ENCODE data around the gene CCDC9B. TPM values are rescaled to one million over a fixed set of nuclear protein-coding genes. Genes with fewer than 3 reads are reported as not detected.

CCDC9B gene
- total RNA-seq, 1 donor from 2014 or later: 6.5 TPM

DNA sequence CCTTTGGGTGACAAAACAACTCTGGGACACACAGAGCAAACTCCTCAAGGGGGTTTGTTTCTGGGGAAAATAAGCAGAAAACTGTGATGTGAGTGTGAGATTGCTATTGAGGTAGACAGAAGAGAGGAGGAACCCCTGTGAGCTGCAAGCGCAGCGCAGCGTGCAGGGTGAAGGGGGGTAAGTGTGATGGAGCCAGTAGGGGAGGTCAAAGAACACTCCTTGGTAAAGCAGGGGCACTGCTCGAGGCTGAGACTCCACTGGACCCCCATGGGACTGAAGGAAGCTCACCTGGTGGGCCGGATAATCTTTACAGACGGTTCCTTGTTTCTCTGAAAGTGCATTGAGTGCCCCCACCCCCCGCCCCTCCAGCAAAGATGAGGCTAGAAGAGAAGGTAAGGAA, 9.7 kb downstream of the CCDC9B start:
- no peak for DNase-seq (ENCODE audit: low read depth in 2 of 2)

DNA sequence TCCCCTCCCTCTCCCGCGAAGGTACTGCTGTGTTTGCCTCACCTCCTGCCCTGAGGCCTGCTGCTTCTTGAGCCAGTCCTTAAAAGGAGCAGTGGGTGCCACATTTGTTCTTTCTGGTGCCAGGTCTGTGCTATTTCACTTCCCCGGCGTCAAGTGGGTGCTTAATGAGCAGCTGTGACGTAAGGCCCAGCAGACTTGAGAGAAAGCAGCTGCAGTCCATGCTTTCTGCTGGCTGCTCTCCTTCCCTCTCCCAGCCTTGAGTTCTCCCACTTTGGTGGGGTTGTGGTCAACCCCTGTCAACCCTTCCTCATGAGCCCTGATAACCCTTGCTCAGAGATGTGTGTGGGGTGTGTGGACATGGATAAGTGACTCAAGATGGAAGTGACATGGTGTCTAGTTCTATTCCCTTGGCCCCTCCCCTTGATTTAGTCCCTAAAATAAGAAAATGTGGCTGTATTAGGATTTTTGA, 10.3 kb downstream of the CCDC9B start:
- DNase-seq (ENCODE audit: low read depth in 2 of 2): no peak

DNA sequence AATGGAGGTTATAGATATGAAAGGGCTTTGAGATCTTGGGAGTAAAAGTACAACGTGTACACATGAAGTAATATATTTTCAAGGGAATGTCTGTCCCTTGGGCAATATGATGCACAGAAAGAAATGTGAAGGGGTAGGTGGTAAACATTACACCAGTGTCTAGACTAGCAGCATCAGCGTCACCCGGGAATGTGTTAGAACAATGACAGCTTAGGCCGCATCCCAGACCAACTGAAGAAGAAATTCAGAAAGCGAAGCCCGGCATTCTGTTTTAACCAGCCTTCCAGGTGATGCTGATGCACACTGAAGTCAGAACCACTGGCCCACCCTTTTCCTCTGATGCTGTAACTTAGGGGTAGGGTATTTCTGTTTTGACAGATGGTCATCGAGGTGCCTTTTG, 10.9 kb downstream of the CCDC9B start:
- no peak for DNase-seq (ENCODE audit: low read depth in 2 of 2)

DNA sequence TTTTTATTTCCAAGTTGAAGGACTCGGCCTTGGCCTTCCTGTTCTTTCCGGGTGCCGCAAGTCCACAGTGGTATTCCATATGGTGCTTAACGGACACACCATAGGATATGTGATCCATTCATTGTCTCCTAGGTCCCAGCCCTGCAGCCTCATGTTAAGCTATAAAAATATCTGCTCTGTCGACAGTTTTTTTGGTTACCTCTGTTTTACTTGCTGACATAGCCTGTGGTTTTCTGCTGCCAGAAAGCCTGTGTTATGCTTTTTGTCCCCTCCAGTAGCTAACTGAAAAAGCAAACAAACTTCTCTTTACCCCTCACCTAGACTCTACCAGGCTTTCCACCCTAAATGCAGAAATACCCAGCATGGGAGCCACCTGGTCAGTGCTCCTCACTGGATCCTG, 12.0 kb downstream of the CCDC9B start:
- DNase-seq (ENCODE audit: low read depth in 2 of 2): no peak

DNA sequence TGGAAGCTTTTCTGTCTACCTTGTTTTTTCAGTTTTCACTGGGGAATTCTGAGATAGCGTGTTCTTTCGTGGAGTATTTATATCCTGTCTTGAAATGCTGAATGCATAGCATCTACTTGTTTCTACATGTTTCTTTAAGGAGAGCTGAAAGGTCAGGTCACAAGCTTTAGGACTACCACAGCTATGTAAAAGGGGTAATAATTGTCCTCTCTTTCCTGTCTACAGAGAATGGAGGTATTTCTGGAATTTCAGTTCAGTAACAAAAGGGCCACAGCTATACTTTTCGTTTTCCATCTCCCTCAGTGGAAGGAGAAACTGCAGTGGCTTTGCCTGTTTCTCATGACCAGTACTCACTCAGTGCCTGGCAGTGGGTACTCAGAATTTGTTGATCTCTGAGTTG, 12.6 kb downstream of the CCDC9B start:
- DNase-seq (ENCODE audit: low read depth in 2 of 2): no peak

DNA sequence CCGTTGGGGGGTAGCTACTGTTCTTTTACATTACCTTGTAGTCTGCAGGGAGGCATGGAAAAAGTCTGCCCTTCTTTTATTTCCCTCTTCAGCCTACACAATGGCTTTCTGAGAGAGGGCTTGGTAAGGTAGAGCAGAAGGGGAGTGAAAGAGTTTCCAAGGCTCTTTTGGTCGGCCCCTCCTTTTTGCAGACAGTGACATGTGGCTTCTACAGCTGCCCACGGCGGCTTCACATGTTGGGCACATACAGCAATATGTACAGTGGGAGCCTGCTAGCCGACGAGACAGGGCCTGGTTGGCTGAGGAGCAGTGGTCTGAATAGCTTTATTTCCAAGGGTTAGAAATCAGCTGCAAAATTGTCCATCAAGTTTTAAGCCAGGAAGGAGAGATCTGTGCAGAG, 13.3 kb downstream of the CCDC9B start:
- no peak for DNase-seq (ENCODE audit: low read depth in 2 of 2)

DNA sequence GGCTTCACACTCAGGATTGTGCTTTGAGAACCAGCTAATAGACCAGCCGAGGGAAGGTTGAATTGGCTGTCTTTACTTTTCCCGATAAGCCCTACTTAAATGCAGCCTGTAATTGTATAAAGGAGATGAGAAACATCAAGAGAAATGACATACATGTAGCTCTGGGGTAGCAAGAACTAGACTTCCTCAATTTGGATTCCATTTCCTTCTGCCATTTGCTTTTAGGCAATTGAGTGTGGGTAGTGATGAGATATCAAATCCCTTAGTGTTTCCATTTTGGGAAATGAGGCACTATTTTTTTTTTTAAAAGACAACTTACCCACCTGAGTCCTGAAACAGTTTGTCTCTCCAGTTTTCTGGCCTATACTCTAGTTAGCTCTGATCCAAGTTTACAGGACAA, 15.0 kb downstream of the CCDC9B start:
- DNase-seq (ENCODE audit: low read depth in 2 of 2): no peak

DNA sequence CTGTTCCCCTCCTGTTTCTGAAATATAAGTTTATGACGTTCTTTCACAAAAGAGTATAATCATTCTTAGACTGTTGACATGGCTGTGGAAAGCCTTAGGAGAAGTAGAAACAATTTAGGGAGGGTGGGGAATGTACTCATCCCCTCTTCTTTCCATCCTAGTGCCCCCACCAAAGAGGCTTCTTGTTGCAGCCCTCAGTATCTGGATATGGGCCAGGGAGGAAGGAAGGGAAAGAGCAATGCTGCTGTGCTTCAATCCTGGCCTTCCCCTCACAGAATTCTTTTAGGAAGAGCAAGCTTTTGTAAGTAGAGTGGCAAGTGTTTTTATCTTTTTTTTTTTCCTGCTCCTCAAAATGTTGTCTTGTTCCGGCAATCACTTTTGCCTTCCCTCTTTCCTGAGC, 15.6 kb downstream of the CCDC9B start:
- DNase-seq (ENCODE audit: low read depth in 2 of 2): peak in 1 of 2 donors; percentile 54

DNA sequence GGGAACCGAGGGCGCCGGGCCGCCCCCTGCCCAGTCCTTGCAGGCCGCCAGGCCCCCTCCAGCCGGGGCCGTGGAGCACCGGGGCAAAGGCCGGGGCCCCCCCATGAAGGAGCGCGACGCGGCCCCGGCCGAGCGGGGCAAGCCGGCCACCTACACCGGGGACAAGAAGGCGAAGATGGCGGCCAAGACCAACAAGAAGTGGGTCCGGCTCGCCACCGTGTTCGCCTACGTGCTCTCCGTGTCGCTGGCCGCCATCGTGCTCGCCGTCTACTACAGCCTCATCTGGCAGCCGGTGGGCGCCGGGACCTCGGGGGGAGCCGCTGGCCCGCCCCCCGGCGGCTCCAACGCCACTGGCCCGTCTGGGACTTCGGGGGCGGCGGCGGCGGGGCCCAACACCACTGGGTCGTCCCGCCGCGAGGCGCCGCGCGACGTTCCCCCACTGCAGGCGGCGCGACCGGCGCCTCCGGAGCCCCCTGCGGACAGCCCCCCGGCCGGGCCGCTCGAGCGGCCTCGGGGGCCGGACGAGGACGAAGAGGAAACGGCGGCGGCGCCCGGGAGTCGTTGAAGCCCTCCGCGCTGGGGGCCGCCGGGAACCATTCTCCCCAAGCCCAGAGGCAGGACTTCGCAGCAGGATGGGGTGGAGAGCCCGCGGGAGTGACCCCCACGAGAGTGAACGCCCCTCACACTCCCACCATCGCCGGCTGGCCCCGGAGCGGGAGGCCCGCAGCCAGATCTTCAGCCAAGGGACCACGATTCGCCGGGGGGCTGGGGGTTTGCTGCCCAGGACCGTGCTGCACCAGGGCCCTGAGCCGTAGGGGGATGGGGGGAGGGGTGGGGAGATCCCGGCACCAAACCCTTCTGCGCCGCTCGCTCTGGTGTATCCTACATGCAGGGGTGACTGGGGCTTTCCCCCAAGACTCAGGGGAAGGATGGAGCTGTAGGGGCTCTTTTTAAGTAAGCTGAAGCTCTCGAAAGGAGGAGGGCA, 16.5 kb downstream of the CCDC9B start:
- DNase-seq (ENCODE audit: low read depth in 2 of 2): peak in 1 of 2 donors; percentile 44

DNA sequence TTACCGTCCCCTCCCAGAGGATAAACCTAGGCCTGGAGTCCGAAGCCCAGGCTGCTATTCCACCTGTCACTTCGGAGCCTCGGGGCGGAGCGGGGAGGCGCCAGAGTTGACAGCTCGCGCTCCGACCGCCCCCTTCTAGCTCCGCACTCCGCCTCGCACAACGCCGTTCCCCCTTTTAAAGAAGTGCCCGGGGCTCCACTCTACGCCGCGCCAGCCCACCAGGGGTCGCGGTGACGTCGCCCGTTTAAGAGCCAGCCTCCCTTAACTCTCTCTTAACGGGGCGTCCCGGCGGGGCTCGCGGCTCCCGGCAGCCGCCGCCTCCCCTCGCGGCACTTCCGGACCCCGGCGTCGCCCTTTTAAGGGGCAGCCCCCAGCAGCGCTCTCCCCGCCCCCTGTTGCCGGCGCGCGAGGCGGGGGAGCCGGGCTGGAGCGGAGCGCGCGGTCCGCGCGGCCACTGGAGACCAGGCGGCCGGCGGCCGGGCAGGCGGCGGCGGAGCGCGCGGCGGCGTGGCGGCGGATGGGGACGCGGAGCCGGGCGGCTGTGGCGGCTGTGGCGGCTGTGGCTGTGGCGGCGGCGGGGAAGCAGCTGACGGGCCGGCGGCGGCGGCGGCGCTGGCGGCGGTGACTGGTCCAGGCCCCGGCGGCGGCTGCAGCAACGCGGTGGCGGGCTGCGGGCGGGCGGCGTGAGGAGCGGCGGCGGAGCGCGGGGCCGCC, 17.3 kb downstream of the CCDC9B start, which contains the start of gene INAFM2:
Gene INAFM2, plus strand, starts transcription at position 454 of the 714 bp plus-strand sequence. CDS start 364 bp downstream, outside the sequence.
- DNase-seq (ENCODE audit: low read depth in 2 of 2): peak; percentile 89 to 97

DNA sequence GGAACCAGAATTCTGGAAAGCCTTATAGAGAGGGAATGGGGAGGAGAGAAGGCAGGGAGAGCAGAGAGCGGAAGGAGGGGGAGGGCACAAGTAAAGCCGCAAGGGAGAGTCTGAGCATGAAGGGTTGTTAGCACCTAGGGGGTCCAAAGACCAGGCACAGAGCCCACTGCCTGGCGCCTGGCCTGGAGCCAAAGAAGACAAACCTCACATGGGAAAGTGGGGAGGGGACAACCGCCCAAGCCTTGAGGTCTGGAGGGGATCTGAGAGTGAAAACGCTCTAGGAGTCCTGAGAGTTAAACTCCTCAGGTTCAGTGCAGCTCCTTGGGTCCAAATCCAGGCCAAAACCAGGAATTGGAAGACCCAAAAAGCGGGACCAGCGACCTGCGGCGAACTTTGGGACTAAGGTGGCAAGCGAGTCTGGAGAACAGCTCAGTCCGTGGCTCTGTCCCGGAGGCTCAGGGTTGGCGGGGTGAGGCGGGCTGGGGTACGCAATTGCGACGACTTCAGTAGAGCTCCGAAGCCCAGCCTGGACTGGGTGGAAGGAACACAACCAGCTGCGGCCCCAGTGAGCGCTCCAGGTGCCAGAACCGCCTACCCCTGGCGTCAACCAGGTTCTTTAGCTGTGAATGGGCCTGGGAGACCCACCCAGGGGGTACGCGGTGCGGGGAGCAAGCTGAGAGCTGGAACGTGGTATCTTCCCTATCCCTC, 18.1 kb downstream of the CCDC9B start:
- no peak for DNase-seq (ENCODE audit: low read depth in 2 of 2)

DNA sequence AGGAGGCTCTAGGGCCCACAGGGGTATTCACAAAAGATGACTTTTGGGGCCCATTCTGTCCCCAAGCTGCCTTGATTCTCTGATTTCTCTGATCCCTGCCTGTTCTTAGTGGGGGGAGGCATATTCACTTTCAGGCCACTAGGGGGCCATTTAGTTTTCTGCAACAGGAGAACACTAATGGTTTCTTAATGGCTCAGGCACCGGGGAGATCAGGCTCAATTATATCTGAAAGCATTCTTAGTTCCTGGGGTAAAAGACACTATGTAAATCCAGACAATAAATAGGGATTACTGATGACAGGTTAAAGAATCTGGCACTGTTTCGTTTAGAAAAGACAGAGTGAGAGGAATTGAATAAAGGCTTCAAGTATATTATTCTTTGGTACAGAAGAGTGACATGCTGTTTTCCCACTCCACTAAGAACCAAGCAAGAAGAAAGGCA, 19.8 kb downstream of the CCDC9B start:
- DNase-seq (ENCODE audit: low read depth in 2 of 2): peak; percentile 37 to 72

DNA sequence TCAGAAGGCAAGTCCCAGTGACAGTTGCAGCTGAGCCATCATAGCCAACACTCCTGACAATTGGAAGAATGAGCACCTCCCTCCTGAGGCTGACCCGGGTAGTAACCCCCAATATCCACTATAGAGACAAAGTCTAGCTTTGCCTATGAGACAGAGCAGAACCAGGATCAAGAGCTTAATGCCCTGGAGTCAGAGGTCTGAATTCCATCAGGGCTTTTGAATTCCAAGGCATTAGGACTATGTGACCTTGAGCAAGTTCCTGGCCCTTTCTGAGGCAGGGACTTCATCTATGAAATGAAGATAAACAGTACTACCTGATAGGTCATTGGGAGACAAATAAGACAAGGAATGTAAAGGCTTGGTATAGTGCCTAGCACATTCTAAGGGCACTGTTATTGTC, 20.3 kb downstream of the CCDC9B start:
- DNase-seq (ENCODE audit: low read depth in 2 of 2): no peak

DNA sequence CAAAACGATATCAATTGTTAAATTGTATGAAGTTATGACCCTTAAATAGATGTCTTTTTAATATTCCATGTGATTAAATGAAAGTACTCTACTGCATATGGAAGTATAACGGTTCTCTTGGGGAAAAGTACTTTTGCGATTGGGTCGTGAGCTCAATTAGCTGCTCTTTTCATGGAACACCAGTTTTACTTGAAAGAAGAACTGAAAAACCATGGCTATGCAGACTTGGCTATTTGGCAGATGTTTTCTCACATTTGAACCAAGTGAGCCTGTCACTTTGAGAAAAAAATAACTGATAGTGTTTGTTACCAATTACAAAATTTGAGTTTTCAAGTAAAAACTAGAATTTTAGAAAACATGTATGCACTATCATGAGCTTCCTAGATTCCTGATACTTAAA, 23.2 kb downstream of the CCDC9B start:
- no peak for DNase-seq (ENCODE audit: low read depth in 2 of 2)

DNA sequence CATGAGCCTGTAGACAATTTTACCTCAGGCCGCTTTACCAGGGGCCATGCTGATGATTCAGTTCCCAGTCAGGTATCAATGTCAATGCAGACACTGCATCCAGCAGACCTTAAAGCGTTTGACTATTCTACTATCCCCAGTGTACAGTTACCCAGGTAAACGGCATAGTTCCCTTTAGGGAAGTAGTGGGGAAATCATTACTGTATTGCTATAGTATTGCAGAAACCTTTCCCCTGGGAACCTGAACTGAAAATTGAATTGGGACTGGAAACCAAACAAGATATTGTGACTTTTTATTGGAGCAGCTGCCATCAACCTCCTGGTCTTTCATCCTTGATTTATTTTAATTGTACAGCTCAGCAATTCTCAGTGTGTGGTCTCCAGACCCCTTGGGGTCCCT, 23.8 kb downstream of the CCDC9B start:
- DNase-seq (ENCODE audit: low read depth in 2 of 2): no peak

DNA sequence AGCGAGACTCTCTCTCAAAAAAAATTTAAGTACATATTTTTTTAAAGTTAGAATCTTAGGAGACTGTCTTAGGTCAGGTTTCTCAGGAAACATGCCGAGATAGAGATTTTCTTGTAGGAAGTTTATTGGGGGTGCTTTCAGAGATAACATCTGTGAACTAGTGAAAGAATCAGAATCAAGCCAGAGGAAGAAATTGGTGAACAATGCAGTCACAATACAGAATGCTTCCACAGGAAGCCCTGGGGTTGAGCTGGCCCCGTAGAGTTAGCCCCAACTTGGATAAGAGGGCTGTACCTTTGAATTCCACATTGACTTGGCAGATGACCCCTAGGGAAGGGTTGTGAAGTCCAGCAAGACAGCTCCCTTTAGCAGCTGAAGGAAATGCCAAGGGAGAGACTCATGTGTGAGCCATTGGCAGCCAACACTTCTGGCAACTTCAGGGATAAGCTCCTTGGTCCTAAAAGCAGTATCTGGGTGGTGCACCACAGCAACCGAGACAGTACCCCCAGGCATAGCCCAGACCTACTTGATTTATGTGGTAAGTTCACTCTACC, 25.9 kb downstream of the CCDC9B start:
- DNase-seq (ENCODE audit: low read depth in 2 of 2): peak in 1 of 2 donors; percentile 57

DNA sequence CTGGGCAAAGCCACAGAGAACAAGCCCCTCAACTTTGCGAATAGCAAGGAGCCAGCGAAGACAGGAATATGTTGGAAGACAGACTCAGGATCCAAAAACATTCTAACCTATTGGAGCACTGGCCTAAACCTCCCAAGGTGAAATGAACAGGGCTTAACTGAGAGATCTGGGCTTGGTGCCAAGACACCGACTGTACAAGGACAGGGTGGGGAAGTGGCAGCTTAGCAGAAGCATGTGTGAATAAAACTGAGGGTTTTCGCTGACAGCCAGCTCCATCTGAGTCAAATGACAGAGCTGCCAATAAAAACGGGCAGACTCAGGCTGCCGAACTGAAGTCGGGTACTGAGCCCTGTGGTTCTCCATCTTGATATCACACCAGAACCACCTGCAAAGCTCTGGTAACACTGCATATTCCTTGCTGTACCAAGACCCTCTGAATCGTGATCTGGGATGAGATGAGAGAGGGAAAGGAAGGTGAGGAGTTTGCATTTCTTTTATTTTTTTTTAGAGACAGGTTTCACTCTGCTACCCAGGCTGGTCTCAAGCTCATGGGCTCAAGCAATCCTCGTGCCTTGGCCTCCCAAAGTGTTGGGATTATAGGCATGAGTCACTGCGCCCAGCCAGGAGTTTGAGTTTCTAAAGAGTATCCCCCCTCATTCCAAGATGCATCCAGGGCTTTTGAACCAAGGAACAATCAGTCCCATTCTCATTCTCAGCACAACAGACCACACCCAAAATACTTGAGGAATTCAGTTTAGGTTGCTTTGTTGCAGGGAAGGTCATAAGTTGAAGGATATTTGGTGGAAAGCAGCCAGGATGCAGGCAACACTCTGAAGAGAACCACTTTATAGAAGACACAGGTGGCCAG, 27.0 kb downstream of the CCDC9B start:
- DNase-seq (ENCODE audit: low read depth in 2 of 2): peak in 1 of 2 donors; percentile 67

DNA sequence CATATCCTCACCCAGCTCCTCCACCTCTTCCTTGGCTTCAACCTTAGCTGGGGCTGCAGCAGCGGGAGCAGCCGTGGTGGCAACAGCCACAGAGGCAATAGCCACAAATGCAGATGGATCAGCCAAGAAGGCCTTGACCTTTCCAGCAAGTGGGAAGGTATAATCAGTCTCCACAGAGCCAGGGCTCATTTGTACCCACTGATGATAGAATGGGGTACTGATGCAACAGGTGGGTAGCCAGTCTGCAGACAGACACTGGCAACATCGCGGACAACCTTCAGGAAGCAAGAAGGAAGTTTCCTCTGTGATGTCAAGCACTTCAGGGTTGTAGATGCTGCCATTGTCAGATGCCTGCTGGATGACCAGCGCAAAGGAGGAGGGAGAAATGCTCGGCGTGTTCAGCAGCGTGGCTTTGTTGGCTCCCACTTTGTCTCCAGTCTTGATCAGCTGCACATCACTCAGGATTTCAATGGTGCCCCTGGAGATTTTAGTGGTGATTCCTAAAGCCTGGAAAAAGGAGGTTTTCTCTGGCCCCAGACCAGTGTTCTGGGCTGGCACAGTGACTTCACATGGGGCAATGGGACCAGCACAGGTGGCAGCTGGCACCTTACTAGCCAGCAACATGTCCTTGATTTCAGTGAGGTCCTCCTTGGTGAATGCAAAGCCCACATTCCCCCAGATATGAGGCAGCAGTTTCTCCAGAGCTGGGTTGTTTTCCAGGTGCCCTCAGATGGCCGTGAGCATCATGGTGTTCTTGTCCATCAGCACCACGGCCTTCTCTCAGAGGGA, 28.2 kb downstream of the CCDC9B start:
- DNase-seq (ENCODE audit: low read depth in 2 of 2): no peak

DNA sequence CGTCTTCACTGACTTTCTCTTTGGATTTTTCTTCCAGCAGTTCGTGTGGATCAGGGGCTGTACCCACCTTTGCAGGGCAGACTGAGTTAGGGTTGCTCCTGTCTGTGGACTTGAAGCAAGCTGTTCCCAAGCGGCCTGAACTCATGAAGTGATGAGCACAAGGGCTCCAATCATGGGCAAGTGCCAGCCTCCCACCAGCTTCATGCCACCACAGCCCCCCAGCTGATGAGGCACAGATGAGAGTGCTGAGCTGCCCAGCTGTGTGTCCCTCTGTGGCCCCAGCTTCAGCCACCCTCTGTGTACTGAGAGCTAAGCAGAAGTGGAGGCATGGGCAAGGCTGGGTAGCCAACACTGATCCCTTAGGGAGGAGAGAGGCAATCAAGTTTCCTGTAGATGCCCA, 29.7 kb downstream of the CCDC9B start:
- DNase-seq (ENCODE audit: low read depth in 2 of 2): no peak
